ENCODE results near the gene ABCC12.
"Not testable (repeated sequence)": the region's sequence is repeated elsewhere in the genome, so short reads cannot be mapped to it uniquely, and the experiment has no call there.

Gene ABCC12

GRCh38 chr16:48172682-48173081 lies 16.9 kb upstream of the ABCC12 start:
- Histone ChIP-seq H3K9ac (ENCODE audit: low read length) (no peak overlapping the region), H3K9me2 (ENCODE audit: low read depth, low read length) (no peaks in the 10 kb centered on the region), H3K4me3 (ENCODE audit: low read depth, low read length, poor library complexity, severe bottlenecking) (no peak overlapping the region), H3K79me2 (ENCODE audit: insufficient read depth, low read length) (no peaks in the 10 kb centered on the region), H2AFZ (ENCODE audit: low read length) (no peak overlapping the region), H3K27ac (ENCODE audit: low read depth, low read length, poor library complexity, severe bottlenecking) (no peak overlapping the region), H3K4me1 (ENCODE audit: insufficient read depth, low read length, severe bottlenecking) (no peaks in the 10 kb centered on the region), H4K20me1 (ENCODE audit: insufficient read depth, low read length) (no peaks in the 10 kb centered on the region), H3K27me3 (ENCODE audit: insufficient read depth, low read length) (no peaks in the 10 kb centered on the region), H3K9me3 (ENCODE audit: low read length) (no peaks in the 10 kb centered on the region), H3F3A (ENCODE audit: insufficient read depth, low read length) (no peaks in the 10 kb centered on the region), H3K36me3 (ENCODE audit: insufficient read depth, low read length) (no peaks in the 10 kb centered on the region), H3K4me2 (ENCODE audit: low read length) (no peak overlapping the region)
- no peak for TF ChIP-seq EZH2 (IDR thresholded peaks at IDR 0.05; ENCODE audit: borderline replicate concordance, low read length)
- no peak for TF ChIP-seq CTCF (IDR thresholded peaks at IDR 0.05; ENCODE audit: low read length)

GRCh38 chr16:48169896-48170295 lies 14.1 kb upstream of the ABCC12 start:
- Histone ChIP-seq H3K79me2 (ENCODE audit: insufficient read depth, low read length) (no peaks in the 10 kb centered on the region), H3K4me1 (ENCODE audit: insufficient read depth, low read length, severe bottlenecking) (no peaks in the 10 kb centered on the region), H3K27ac (ENCODE audit: low read depth, low read length, poor library complexity, severe bottlenecking) (no peak overlapping the region), H3K4me2 (ENCODE audit: low read length) (no peak overlapping the region), H3K9ac (ENCODE audit: low read length) (no peak overlapping the region), H3K9me3 (ENCODE audit: low read length) (no peaks in the 10 kb centered on the region), H3K36me3 (ENCODE audit: insufficient read depth, low read length) (no peaks in the 10 kb centered on the region), H3F3A (ENCODE audit: insufficient read depth, low read length) (no peaks in the 10 kb centered on the region), H3K9me2 (ENCODE audit: low read depth, low read length) (no peaks in the 10 kb centered on the region), H2AFZ (ENCODE audit: low read length) (no peak overlapping the region), H3K4me3 (ENCODE audit: low read depth, low read length, poor library complexity, severe bottlenecking) (no peak overlapping the region), H3K27me3 (ENCODE audit: insufficient read depth, low read length) (no peaks in the 10 kb centered on the region), H4K20me1 (ENCODE audit: insufficient read depth, low read length) (no peaks in the 10 kb centered on the region)
- TF ChIP-seq CTCF (IDR thresholded peaks at IDR 0.05; ENCODE audit: low read length) (no peak), EZH2 (IDR thresholded peaks at IDR 0.05; ENCODE audit: borderline replicate concordance, low read length) (no peak)

- H2AFZ ChIP-seq (ENCODE audit: low read length) = no peak overlapping the region
- H3K27ac ChIP-seq (ENCODE audit: low read depth, low read length, poor library complexity, severe bottlenecking) = no peak overlapping the region
- TF ChIP-seq CTCF (IDR thresholded peaks at IDR 0.05; ENCODE audit: low read length) (no peak), EZH2 (IDR thresholded peaks at IDR 0.05; ENCODE audit: borderline replicate concordance, low read length) (no peak)
- H3K9me2 ChIP-seq (ENCODE audit: low read depth, low read length) = no peaks in the 10 kb centered on the region
- no peaks in the 10 kb centered on the region for H3K4me1 ChIP-seq (ENCODE audit: insufficient read depth, low read length, severe bottlenecking)
- no peaks in the 10 kb centered on the region for H3F3A ChIP-seq (ENCODE audit: insufficient read depth, low read length)
- no peaks in the 10 kb centered on the region for H4K20me1 ChIP-seq (ENCODE audit: insufficient read depth, low read length)
- no peaks in the 10 kb centered on the region for H3K9me3 ChIP-seq (ENCODE audit: low read length)
- no peaks in the 10 kb centered on the region for H3K79me2 ChIP-seq (ENCODE audit: insufficient read depth, low read length)
- H3K4me3 ChIP-seq (ENCODE audit: low read depth, low read length, poor library complexity, severe bottlenecking) = no peak overlapping the region
- no peaks in the 10 kb centered on the region for H3K36me3 ChIP-seq (ENCODE audit: insufficient read depth, low read length)
- no peak overlapping the region for H3K4me2 ChIP-seq (ENCODE audit: low read length)
- no peaks in the 10 kb centered on the region for H3K27me3 ChIP-seq (ENCODE audit: insufficient read depth, low read length)
- H3K9ac ChIP-seq (ENCODE audit: low read length) = no peak overlapping the region
Observed at GRCh38 chr16:48168075-48168474, 12.3 kb upstream of the ABCC12 start.

- not testable (repeated sequence) for H2AFZ ChIP-seq (ENCODE audit: low read length); H3K9ac ChIP-seq (ENCODE audit: low read length); H4K20me1 ChIP-seq (ENCODE audit: insufficient read depth, low read length); H3K9me2 ChIP-seq (ENCODE audit: low read depth, low read length); H3F3A ChIP-seq (ENCODE audit: insufficient read depth, low read length); H3K27me3 ChIP-seq (ENCODE audit: insufficient read depth, low read length); H3K36me3 ChIP-seq (ENCODE audit: insufficient read depth, low read length); H3K79me2 ChIP-seq (ENCODE audit: insufficient read depth, low read length); H3K27ac ChIP-seq (ENCODE audit: low read depth, low read length, poor library complexity, severe bottlenecking); H3K9me3 ChIP-seq (ENCODE audit: low read length); H3K4me3 ChIP-seq (ENCODE audit: low read depth, low read length, poor library complexity, severe bottlenecking); H3K4me1 ChIP-seq (ENCODE audit: insufficient read depth, low read length, severe bottlenecking); H3K4me2 ChIP-seq (ENCODE audit: low read length)
Observed at GRCh38 chr16:48166617-48167016, 10.8 kb upstream of the ABCC12 start.
